DMS79 (cell line): ENCODE results near the gene HLA-DPB1.

Experiments used
- DNase-seq: peaks from one replicate; lab custom pipeline; 2025; lab: John Stamatoyannopoulos, UW

Gene HLA-DPB1

DNA sequence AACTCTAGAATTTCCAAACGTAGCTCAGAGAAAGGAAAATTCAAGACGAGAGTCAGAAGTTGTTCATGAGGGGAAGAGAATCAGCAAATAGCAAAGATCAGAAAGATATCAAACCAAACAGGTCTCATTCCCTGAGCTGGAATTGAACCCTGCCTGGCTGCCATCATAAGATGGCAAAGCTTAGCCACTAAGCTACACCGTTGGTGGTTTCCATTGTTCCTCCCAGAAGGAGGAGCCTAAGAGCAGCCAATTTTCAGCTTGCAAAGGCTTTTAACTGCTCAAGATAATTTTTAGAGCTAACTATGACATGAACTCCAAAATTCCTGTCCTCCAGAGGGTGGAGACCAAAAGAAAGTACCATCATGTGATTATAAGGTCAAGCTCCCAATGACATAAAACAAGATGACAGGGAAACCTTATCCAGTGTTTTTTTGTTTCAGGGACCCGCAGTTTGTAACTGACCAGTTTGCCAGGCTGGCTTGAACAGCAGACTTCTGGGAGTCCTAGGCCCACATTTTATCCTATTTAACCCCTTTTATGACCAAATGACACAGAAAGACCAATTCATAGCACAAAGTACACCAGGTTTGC lies 60.6 kb downstream of the HLA-DPB1 start:
- no peak for DNase-seq
